ENCODE data around the gene SPDYE3.
"Not testable (repeated sequence)": the region's sequence is repeated elsewhere in the genome, so short reads cannot be mapped to it uniquely, and the experiment has no call there.

Gene SPDYE3

DNA sequence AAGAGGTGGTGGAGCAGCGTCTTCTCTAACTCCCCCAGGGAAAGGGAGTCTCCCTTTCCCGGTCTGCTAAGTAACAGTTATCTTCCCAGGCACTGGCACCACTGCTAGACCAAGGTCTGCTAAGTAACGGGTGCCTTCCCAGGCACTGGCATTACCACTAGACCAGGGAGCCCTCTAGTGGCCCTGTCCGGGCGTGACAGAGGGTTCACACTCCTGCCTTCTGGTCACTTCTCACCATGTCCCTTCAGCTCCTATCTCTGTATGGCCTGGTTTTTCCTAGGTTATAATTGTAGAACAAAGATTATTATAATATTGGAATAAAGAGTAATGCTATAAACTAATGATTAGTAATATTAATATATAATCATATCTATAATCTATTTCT lies 37.8 kb downstream of the SPDYE3 start:
- DNase-seq (ENCODE audit: low read depth) = peak; percentile 61
- H3K4me3 ChIP-seq (ENCODE audit: low read depth, low read length) = not testable (repeated sequence)
- TF ChIP-seq, protein P1, sequence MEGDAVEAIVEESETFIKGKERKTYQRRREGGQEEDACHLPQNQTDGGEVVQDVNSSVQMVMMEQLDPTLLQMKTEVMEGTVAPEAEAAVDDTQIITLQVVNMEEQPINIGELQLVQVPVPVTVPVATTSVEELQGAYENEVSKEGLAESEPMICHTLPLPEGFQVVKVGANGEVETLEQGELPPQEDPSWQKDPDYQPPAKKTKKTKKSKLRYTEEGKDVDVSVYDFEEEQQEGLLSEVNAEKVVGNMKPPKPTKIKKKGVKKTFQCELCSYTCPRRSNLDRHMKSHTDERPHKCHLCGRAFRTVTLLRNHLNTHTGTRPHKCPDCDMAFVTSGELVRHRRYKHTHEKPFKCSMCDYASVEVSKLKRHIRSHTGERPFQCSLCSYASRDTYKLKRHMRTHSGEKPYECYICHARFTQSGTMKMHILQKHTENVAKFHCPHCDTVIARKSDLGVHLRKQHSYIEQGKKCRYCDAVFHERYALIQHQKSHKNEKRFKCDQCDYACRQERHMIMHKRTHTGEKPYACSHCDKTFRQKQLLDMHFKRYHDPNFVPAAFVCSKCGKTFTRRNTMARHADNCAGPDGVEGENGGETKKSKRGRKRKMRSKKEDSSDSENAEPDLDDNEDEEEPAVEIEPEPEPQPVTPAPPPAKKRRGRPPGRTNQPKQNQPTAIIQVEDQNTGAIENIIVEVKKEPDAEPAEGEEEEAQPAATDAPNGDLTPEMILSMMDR (IDR thresholded peaks at IDR 0.05; ENCODE audit: low read depth, low read length) = peak; percentile 43

DNA sequence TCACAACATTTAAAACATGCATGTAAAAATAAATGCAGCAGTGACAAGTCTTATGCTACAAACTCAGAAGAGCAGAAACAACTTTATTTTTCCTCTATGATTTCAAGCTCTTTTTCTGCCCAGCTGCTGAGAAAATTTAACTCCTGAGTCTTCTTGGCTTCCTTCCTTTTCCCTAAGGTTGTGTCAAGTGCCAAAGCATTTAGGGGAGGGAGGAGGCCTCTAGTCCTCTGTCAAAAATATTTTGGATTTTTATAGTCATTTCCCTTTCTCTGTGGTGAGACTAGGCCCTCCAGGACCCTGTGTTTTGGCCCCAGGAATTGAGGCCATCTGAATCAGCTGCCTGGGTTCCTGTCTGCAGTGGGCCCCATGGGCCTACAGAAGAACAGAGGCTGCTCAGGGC lies 39.4 kb downstream of the SPDYE3 start:
- DNase-seq (ENCODE audit: low read depth) = no peak
- TF ChIP-seq, protein P2, sequence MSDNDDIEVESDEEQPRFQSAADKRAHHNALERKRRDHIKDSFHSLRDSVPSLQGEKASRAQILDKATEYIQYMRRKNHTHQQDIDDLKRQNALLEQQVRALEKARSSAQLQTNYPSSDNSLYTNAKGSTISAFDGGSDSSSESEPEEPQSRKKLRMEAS (IDR thresholded peaks at IDR 0.05; ENCODE audit: low read depth, low read length) = no peak
- TF ChIP-seq MYC (IDR thresholded peaks at IDR 0.05; ENCODE audit: low read depth, low read length) = no peak
- TF ChIP-seq, protein P1 (IDR thresholded peaks at IDR 0.05; ENCODE audit: low read depth, low read length) = no peak
- TF ChIP-seq POLR2A (IDR thresholded peaks at IDR 0.05; ENCODE audit: extremely low read depth, insufficient read length) = no peak
- no peak overlapping the region for H3K4me3 ChIP-seq (ENCODE audit: low read depth, low read length)

DNA sequence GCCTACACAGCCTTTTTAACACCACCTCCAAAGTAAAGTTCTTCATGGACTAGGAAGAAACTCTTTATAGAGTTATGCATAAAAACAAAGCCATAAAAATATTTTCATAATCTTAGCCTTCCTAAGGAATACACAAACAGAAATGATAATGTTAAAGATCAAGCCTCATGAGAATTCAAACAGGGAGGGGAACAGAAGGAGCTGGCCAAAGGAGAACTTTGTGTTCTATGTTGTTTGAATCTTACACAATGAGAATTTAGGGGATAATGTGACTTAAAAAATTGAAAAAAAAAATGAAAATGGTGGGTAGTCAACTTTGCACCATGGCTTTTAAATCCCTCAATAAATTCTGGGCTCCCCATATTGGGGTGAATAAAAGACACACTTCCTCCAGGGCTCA lies 41.3 kb downstream of the SPDYE3 start:
- DNase-seq (ENCODE audit: low read depth) = no peak
- TF ChIP-seq, protein P2 (IDR thresholded peaks at IDR 0.05; ENCODE audit: low read depth, low read length) = no peak
- no peak for TF ChIP-seq POLR2A (IDR thresholded peaks at IDR 0.05; ENCODE audit: extremely low read depth, insufficient read length)
- no peak for TF ChIP-seq MYC (IDR thresholded peaks at IDR 0.05; ENCODE audit: low read depth, low read length)
- TF ChIP-seq, protein P1 (IDR thresholded peaks at IDR 0.05; ENCODE audit: low read depth, low read length) = no peak
- H3K4me3 ChIP-seq (ENCODE audit: low read depth, low read length) = no peak overlapping the region

DNA sequence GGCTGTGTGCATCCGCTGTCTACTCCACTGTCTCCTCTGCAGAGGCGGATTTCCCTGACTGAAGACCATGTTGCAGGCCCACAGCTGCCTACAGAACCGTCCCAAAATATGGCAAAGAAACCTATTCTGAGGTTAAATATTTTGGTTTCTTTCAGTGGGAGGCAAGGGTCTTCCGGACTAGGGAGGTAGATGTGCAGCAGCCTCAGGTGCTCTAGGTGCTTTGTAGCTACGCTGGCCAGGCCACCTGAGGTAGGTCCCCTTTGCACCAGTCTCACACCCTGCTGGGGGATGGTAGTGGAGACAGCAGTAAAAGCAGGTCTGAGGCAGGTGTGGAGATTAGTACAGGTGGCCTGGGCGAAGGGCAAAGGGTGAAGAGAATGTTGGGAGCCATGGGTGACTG lies 42.3 kb downstream of the SPDYE3 start:
- TF ChIP-seq POLR2A (IDR thresholded peaks at IDR 0.05; ENCODE audit: extremely low read depth, insufficient read length) = no peak
- TF ChIP-seq, protein P1 (IDR thresholded peaks at IDR 0.05; ENCODE audit: low read depth, low read length) = no peak
- TF ChIP-seq, protein P2 (IDR thresholded peaks at IDR 0.05; ENCODE audit: low read depth, low read length) = no peak
- no peak for TF ChIP-seq MYC (IDR thresholded peaks at IDR 0.05; ENCODE audit: low read depth, low read length)
- DNase-seq (ENCODE audit: low read depth) = no peak
- no peak overlapping the region for H3K4me3 ChIP-seq (ENCODE audit: low read depth, low read length)

DNA sequence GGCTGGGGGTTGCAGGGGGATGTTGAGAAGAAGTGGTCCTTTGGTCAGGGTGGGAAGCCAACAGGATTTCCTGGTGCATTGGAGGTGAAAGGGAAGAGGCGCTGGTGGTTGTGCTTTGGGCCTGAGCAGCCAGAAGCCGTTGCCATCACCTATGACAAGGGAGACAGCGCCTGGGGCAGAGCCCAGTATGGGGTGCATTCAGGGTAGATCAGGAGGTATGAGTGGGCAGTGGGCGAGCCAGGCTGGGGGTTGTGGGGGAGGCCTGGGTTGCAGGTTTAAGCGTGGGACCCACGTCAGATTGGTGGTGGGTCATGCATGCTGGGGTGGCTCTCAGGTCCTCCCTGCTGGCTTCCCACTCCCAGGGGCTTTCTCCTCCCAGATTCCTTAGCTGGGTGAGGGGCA lies 44.2 kb downstream of the SPDYE3 start:
- TF ChIP-seq POLR2A (IDR thresholded peaks at IDR 0.05; ENCODE audit: extremely low read depth, insufficient read length) (no peak), MYC (IDR thresholded peaks at IDR 0.05; ENCODE audit: low read depth, low read length) (no peak)
- TF ChIP-seq, protein P1 (IDR thresholded peaks at IDR 0.05; ENCODE audit: low read depth, low read length) = no peak
- TF ChIP-seq, protein P2 (IDR thresholded peaks at IDR 0.05; ENCODE audit: low read depth, low read length) = no peak
- DNase-seq (ENCODE audit: low read depth) = peak; percentile 1
- H3K4me3 ChIP-seq (ENCODE audit: low read depth, low read length) = no peak overlapping the region

DNA sequence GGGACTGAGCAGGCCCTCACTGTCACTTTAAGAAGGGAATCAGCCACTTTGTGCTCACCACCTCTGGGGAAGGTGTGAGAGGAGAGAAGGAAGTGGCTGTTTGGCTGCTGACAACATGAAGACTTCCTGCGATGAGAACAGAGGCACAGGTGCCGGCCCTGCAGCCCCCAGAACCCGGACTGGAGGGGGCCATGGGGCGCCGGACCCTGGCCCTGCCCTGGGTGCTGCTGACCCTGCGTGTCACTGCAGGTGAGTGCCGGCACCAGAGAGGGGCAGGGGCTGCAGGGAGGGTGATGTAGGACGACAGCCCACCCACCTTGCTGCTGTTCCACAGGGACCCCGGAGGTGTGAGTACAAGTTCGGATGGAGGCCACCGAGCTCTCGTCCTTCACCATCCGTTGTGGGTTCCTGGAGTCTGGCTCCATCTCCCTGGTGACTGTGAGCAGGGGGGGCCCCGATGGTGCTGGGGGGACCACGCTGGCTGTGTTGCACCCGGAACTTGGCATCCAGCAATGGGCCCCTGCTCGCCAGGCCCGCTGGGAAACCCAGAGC lies 44.8 kb downstream of the SPDYE3 start:
- not testable (repeated sequence) for DNase-seq (ENCODE audit: low read depth); H3K4me3 ChIP-seq (ENCODE audit: low read depth, low read length)

Data from NB4 (cell line).